Measurements from ENCODE around the gene VMO1.

GRCh38 chr17:4808378-4808767, 22.2 kb upstream of the VMO1 start:
- TF ChIP-seq CTCF (IDR thresholded peaks at IDR 0.05) (no peak), JUN (CRISPR knock-in tag; IDR thresholded peaks at IDR 0.05) (no peak)
